Mucosa of descending colon (tissue), 3 donors: Measurements from ENCODE around the gene PPARGC1A. TPM values are rescaled to one million over a fixed set of nuclear protein-coding genes. Genes with fewer than 3 reads are reported as not detected.

ENCODE experiments used
- ATAC-seq: fragments of 200-7000 bp; cut with Tn5 transposase; one replicate; pipeline ENCODE4 v1.9.1; 2020; ENCODE audit warnings: mild to moderate bottlenecking, moderate library complexity
- DNase-seq, 3 donors: peaks; one replicate each; pipeline ENCODE4 v3.0.0-alpha.2; 2020
- H3K36me3 ChIP-seq: fragments of 200-600 bp; one replicate; pipeline ENCODE4 v1.8.0; 2021; ENCODE audit warnings: low read depth, mild to moderate bottlenecking
- H3K4me1 ChIP-seq: fragments of 200-600 bp; one replicate; pipeline ENCODE4 v1.8.0; 2021; ENCODE audit warnings: low read depth, mild to moderate bottlenecking
- H3K4me3 ChIP-seq: fragments of 200-600 bp; one replicate; pipeline ENCODE4 v1.8.0; 2021; ENCODE audit warnings: mild to moderate bottlenecking
- H3K9me3 ChIP-seq: fragments of 200-600 bp; one replicate; pipeline ENCODE4 v1.8.0; 2021; ENCODE audit warnings: mild to moderate bottlenecking
- intact Hi-C, 2 donors: fragments of 100-400 bp; cut with DNase I in 1 of 2; cut with micrococcal nuclease in 1 of 2; formaldehyde crosslinking; loops; one replicate each; pipeline versions ENCODE4 v1.11.0 to v1.11.1; 2022; cut with DNase I, micrococcal nuclease
- total RNA-seq, 3 donors: library from RNA; stranded (reverse); fragmentation: NEBNext Ultra II Directional in 2 of 3; extraction: Animal tissue kit (Norgen Biotek cat#: 25700) in 2 of 3; gene quantifications; one replicate each; pipeline versions ENCODE4 v1.2.1 to v1.2.4, GENCODE V29; 2021 to 2023
- TF ChIP-seq, protein P1 (sequence below): fragments of 200-600 bp; IDR thresholded peaks from one replicate; pipeline ENCODE4 v1.8.0; 2022; ENCODE audit warnings: antibody characterized with exemption, mild to moderate bottlenecking
- donor health status: DM: no; HTN: no; CAD: no; lungs with moderate emphysema.
- donor health status: DM: no; HTN: no; CAD: no.
- donor health status: DM: no; HTN: yes; CAD: no.

The PPARGC1A gene
- total RNA-seq, 3 donors from 2014 or later, result 55.4 to 139 (median 71.5) TPM

DNA sequence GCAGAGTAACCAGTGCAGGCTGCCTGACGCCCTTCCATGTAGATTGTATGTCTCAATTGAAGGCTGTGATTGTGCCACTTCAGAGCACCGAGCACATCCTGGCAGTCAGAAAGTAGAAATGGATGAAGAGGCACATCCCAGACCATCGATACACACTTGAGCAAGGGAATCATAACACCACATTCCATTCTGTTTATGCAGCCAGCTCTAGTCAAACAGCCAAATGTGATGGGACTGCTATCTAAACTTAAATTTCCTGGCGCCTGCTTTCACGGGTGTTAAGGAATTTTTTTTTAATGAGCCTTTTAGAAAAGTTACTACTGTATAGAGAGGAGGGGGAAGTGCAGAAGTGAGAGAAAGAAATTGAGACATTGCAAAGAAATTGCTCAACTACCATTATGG is 84.4 kb downstream of the PPARGC1A start:
- Histone ChIP-seq H3K4me1 (no peaks in the 10 kb centered on the region), H3K36me3 (no peaks in the 10 kb centered on the region), H3K9me3 (no peaks in the 10 kb centered on the region), H3K4me3 (no peak overlapping the region)
- no peak for ATAC-seq
- no peak for DNase-seq
- intact Hi-C loops, result no loop called here
- TF ChIP-seq, protein P1, sequence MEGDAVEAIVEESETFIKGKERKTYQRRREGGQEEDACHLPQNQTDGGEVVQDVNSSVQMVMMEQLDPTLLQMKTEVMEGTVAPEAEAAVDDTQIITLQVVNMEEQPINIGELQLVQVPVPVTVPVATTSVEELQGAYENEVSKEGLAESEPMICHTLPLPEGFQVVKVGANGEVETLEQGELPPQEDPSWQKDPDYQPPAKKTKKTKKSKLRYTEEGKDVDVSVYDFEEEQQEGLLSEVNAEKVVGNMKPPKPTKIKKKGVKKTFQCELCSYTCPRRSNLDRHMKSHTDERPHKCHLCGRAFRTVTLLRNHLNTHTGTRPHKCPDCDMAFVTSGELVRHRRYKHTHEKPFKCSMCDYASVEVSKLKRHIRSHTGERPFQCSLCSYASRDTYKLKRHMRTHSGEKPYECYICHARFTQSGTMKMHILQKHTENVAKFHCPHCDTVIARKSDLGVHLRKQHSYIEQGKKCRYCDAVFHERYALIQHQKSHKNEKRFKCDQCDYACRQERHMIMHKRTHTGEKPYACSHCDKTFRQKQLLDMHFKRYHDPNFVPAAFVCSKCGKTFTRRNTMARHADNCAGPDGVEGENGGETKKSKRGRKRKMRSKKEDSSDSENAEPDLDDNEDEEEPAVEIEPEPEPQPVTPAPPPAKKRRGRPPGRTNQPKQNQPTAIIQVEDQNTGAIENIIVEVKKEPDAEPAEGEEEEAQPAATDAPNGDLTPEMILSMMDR, result no peak

DNA sequence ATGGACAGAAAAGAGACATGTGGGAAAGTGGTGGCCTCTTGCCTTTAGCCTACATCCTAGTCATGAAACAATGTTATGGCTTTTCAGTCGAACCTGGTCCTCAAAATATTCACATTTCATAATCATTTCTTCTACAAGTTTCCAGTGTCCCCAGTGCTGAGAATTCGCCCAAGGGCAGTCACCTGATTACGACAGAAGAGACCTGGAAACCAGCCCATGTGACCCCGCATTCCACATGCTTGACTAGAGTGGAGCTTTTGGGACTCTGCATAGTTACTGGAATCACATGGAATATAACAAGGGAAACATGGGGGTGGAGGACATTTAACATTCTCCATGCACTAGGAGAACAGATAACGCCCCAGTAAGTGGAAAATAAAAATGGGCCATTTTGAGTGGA is 100.1 kb downstream of the PPARGC1A start:
- H3K4me3 ChIP-seq, result no peak overlapping the region
- TF ChIP-seq, protein P1, result no peak
- intact Hi-C loops, result no loop called here
- H3K36me3 ChIP-seq, result no peaks in the 10 kb centered on the region
- ATAC-seq, result no peak
- no peak for DNase-seq
- no peaks in the 10 kb centered on the region for H3K4me1 ChIP-seq
- H3K9me3 ChIP-seq, result no peaks in the 10 kb centered on the region

DNA sequence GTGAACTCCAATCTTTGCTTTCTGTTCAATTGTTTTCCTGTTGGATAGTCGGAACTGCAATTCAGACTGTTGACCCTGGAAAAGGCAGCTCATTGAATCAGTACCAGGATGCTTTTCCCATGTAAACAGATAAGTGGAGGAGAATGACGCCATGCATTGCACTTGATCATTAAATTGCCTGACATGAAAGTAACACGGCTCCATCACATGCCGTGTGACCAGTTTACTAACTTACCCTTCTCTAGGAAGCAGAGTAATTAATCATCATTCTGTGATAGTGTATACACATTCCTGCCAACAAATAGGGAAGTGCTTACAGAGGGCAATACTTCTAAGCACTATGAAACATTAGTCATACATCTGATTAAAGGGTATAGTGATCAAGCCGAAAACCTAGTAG is 101.4 kb downstream of the PPARGC1A start:
- Histone ChIP-seq H3K36me3 (no peaks in the 10 kb centered on the region), H3K9me3 (no peaks in the 10 kb centered on the region), H3K4me1 (no peaks in the 10 kb centered on the region), H3K4me3 (no peak overlapping the region)
- DNase-seq (peak in 1 of 3 donors; percentile 7), ATAC-seq (peak; percentile 83)
- intact Hi-C loops, result no loop called here
- TF ChIP-seq, protein P1, result no peak

DNA sequence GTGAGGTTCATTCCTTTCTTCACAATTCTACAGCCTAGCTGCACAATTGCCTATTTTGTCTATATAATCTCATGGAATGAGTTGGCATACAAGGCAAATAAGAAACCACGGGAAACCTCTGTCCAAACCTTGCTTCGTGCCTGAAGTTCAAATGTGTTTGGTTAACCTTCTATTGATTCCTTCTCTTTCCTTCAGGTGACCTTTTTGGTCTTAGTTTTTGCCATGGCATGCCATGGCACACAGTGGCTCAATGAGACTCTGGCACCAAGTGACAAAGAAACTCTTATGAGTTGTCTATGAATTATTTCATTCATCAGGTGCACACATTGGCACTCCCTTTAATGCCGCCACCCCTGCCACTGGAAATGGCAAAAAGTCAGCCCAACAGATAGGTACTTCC is 101.8 kb downstream of the PPARGC1A start:
- ATAC-seq (no peak), DNase-seq (no peak)
- intact Hi-C loops, result no loop called here
- Histone ChIP-seq H3K4me1 (no peaks in the 10 kb centered on the region), H3K9me3 (no peaks in the 10 kb centered on the region), H3K4me3 (no peak overlapping the region), H3K36me3 (no peaks in the 10 kb centered on the region)
- TF ChIP-seq, protein P1, result no peak

DNA sequence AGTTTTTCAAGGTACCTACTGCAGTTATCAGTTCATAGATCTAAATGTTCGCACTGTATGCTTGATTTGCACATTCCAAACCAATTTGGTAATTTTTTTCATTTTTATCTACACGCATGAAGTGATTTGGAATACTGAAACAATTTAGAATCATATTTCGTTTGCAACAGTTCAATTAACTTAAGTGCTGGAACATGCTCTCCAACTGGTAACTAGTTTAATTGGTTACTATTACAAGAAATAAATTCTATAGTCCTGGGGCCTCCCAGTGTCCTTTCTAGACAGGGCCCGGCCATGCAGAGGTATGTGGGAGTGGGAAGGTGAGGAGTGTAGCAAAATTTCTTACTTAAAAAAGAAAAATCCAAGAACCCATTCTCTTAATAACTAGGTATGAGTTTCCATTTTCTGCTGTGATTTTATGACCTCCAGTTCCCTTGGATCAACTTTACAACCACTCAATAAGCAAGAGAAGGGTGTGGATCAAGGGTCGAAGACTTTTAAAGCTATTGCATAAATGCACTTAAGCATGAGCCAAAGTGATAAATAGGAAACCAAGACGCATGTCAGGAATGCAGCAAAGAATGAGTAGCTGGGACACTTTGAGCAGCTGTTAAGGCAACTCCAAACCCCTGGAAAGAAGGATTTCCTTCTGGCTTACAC is 106.9 kb downstream of the PPARGC1A start:
- Histone ChIP-seq H3K4me3 (no peak overlapping the region), H3K9me3 (no peaks in the 10 kb centered on the region), H3K4me1 (no peaks in the 10 kb centered on the region), H3K36me3 (no peaks in the 10 kb centered on the region)
- TF ChIP-seq, protein P1, result no peak
- DNase-seq, result no peak
- peak; percentile 79 for ATAC-seq
- intact Hi-C loops, result no loop called here

DNA sequence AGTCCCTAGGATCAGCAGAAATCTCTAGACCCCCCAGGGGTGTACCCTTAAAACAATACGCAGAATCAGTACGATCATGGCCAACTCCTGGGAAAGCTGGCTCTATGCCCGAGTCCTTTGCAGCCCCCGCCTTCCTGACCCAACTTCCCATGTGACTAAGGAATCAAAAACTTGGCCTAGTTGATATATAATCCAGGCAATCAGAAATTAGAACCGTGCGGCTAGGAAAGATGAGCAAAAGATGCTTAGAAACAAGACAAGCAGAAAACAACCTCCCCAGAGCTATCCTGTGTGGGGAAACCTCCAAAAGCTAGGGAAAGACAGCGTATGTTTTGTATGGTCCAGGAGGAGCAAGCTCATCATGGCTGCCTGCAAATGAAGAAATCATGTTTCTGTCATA is 110.0 kb downstream of the PPARGC1A start:
- DNase-seq, result no peak
- Histone ChIP-seq H3K4me3 (no peak overlapping the region), H3K9me3 (no peaks in the 10 kb centered on the region), H3K4me1 (no peaks in the 10 kb centered on the region), H3K36me3 (no peaks in the 10 kb centered on the region)
- intact Hi-C loops, result no loop called here
- TF ChIP-seq, protein P1, result no peak
- ATAC-seq, result no peak
